Testis (tissue), 3 donors: ENCODE data around the gene NOP9. TPM values are rescaled to one million over a fixed set of nuclear protein-coding genes. Genes with fewer than 3 reads are reported as not detected.

Experiments
- DNase-seq: peaks from one replicate; pipeline ENCODE4 v3.0.0-alpha.2; 2019
- H3K27ac ChIP-seq, 2 donors: fragments of 200-600 bp; sonication (generic); one replicate each; pipeline ENCODE4 v1.5.1; 2019
- H3K27me3 ChIP-seq: fragments of 200-600 bp; sonication (generic); one replicate; pipeline ENCODE4 v1.5.1; 2019
- H3K36me3 ChIP-seq: fragments of 200-600 bp; sonication (generic); one replicate; pipeline ENCODE4 v1.5.1; 2017; ENCODE audit warnings: low read depth; ENCODE audit errors: missing control alignments
- H3K4me1 ChIP-seq: fragments of 200-600 bp; sonication (generic); one replicate; pipeline ENCODE4 v1.5.1; 2019
- H3K4me3 ChIP-seq, 2 donors: fragments of 200-600 bp; sonication (generic); one replicate each; pipeline ENCODE4 v1.5.1; 2017 to 2019
- H3K9me3 ChIP-seq: fragments of 200-600 bp; sonication (generic); one replicate; pipeline ENCODE4 v1.5.1; 2017
- POLR2A ChIP-seq: fragments of 450-650 bp; IDR thresholded peaks from one replicate; pipeline ENCODE4 v1.6.1; 2017; ENCODE audit warnings: antibody characterized with exemption, mild to moderate bottlenecking, moderate library complexity
- WGBS, 2 donors: methylation state at CpG; one replicate each; pipeline ENCODE4 v1.1.5; 2018; 5-methylcytosine and 5-hydroxymethylcytosine counted together
- intact Hi-C: fragments of 100-400 bp; cut with DNase I; formaldehyde crosslinking; loops from one replicate; pipeline ENCODE4 v1.15.1; 2023; ENCODE audit warnings: low total_unique reads
- polyA plus RNA-seq: library from polyadenylated mRNA; stranded (reverse); fragments of 350-450 nt; fragmentation: Illumina TruSeq; extraction: RNeasy Lipid Tissue Mini Kit (QIAGEN cat#74804); gene quantifications from one replicate; pipeline ENCODE4 v1.2.3, GENCODE V29; 2014; ENCODE audit warnings: low read depth, low replicate concordance; ENCODE audit not compliant: insufficient read depth
- total RNA-seq, 2 donors: library from RNA; depleted of rRNA; stranded (reverse); fragments of >200 nt; gene quantifications; one replicate each; pipeline ENCODE4 v1.2.3, GENCODE V29; 2016
- TF ChIP-seq, protein P1 (sequence below), 3 experiments: fragments of 450-650 bp in 2 of 3; fragments of 200-600 bp in 1 of 3; sonication (generic) in 1 of 3; IDR thresholded peaks; one replicate each; pipeline ENCODE4 v1.5.1; 2016 to 2019; ENCODE audit warnings: antibody characterized with exemption in 3 of 3, mild to moderate bottlenecking in 2 of 3, moderate library complexity in 1 of 3

Gene NOP9
- total and polyA plus RNA-seq, 3 donors from 2014 or later = 20.1 to 27.6 (median 25.0) TPM

DNA sequence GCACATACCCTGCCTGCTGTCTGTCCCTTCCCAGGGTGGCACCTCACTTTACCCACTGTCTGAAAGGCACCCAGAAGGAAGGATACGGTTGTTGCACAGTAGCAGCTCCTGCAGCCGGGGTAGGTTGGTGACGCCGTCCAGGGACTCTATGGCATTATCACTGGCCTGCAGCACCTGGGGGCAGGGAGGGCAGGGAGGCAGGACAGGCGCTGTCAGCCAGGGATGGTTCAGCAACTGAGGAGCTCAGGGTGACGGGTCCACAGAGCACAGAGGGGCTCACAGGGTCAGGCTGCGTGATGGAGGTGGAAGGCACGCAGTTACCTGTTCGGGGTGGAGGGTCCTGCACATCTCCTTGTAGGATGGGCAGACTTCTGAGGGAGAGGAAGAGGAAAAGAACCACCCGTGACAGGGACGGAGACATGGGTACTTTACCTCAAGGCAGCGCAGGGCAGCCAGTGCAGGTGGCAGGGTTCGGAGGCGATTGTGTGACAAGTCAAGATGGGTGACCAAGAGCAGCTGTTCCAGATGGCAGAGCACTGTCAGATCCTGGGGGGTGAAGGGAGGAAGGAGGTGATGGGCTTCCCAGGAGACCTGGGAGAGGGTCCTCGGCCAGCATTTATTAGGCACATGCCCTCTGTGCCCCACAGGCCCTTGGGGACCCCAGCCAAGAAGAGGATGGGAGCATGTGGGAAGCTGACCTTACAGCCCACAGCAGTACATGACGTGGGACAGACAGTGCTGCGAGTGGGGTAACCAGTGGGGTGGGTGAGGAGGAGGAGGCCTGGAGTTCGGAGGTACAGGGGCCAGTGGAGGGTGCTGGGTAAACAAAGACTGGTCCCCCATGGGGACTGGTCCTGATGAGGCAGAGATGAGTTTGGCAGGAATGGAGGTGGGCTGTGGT, 33.1 kb upstream of the NOP9 start:
- H3K27ac ChIP-seq = no peak overlapping the region
- no peak for TF ChIP-seq POLR2A
- TF ChIP-seq, protein P1, sequence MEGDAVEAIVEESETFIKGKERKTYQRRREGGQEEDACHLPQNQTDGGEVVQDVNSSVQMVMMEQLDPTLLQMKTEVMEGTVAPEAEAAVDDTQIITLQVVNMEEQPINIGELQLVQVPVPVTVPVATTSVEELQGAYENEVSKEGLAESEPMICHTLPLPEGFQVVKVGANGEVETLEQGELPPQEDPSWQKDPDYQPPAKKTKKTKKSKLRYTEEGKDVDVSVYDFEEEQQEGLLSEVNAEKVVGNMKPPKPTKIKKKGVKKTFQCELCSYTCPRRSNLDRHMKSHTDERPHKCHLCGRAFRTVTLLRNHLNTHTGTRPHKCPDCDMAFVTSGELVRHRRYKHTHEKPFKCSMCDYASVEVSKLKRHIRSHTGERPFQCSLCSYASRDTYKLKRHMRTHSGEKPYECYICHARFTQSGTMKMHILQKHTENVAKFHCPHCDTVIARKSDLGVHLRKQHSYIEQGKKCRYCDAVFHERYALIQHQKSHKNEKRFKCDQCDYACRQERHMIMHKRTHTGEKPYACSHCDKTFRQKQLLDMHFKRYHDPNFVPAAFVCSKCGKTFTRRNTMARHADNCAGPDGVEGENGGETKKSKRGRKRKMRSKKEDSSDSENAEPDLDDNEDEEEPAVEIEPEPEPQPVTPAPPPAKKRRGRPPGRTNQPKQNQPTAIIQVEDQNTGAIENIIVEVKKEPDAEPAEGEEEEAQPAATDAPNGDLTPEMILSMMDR (IDR thresholded peaks at IDR 0.05) = no peak
- 92% methylated on average over 18 of the region's 18 CpGs for WGBS, 2 donors
- H3K4me1 ChIP-seq = peaks cover 4% of the 10 kb centered on the region
- H3K4me3 ChIP-seq = no peak overlapping the region
- H3K27me3 ChIP-seq = no peaks in the 10 kb centered on the region
- no peak for DNase-seq
- H3K36me3 ChIP-seq = no peaks in the 10 kb centered on the region
- H3K9me3 ChIP-seq = no peaks in the 10 kb centered on the region
- intact Hi-C loops = no loop called here

DNA sequence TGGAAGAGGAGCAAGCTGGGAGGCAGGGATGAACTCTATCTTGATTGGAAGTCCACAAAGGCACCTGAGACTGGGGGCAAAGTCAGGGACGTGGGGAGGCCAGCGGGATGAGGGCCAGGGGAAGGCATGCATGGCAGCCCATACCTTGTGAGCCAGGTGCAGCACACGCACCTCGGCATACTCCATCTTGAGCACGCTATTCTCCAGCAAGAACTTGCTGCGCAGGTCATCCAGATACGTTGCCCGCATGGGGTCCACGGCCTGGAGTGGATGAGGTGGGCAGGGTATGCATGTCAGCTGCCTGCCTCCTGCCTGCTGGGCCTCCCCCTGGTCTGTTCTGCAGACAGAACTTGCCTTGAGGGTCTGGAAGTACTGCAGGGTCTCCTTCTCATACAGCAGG, 32.1 kb upstream of the NOP9 start:
- no peak overlapping the region for H3K27ac ChIP-seq
- intact Hi-C loops = no loop called here
- H3K4me1 ChIP-seq = peaks cover 7% of the 10 kb centered on the region
- no peaks in the 10 kb centered on the region for H3K36me3 ChIP-seq
- no peaks in the 10 kb centered on the region for H3K9me3 ChIP-seq
- WGBS, 2 donors = 72 to 94% methylated on average over 3 to 9 of the region's 9 CpGs
- H3K27me3 ChIP-seq = no peaks in the 10 kb centered on the region
- DNase-seq = no peak
- H3K4me3 ChIP-seq = no peak overlapping the region
- TF ChIP-seq POLR2A = no peak
- TF ChIP-seq, protein P1 (IDR thresholded peaks at IDR 0.05) = no peak

DNA sequence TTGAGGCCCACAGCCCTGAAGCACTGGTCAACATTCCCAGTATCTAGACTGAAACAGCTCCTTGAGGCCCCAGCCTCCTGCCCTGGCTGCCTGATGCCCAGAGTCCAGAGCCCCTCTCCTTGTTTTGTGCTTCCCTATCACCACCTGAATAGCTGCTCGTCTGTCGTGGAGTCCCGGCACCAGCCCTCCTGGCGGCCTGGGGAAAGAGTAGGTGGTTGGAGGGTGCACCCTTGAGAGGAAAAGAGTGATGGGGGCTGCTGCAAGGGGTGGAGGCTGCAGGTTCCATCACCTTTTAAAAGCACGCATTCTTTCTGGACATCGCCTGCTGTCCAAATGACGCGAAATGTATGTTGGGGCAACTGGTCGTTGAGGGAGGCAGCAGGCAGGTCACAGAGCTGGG, 31.4 kb upstream of the NOP9 start:
- Histone ChIP-seq H3K4me1 (peaks cover 7% of the 10 kb centered on the region), H3K27ac (no peak overlapping the region), H3K27me3 (no peaks in the 10 kb centered on the region), H3K4me3 (no peak overlapping the region), H3K9me3 (no peaks in the 10 kb centered on the region), H3K36me3 (no peaks in the 10 kb centered on the region)
- TF ChIP-seq, protein P1 (IDR thresholded peaks at IDR 0.05) = no peak
- TF ChIP-seq POLR2A = no peak
- DNase-seq = no peak
- WGBS, 2 donors = 89 to 91% methylated on average over 9 of the region's 9 CpGs
- intact Hi-C loops = no loop called here

DNA sequence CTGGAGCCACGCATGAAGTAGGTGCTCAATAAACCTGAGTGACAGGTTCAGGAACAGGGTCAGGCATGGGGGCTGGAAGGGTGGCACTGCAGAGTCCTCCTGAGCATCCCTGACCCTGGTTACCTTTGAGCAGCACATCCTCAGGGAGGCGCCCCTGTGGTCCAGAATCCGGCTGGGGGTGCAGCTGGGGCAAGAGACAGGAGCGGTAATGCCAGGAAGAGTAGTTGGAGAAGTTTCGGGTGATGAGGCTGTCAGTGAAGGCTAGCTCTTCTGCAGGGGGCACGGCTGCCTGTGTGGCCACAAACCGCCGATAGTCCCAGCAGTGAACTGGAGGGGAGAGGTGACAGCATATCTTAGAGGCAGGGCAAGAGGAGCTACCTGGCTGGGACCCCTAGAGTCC, 30.3 kb upstream of the NOP9 start:
- Histone ChIP-seq H3K4me3 (no peak overlapping the region), H3K27me3 (no peaks in the 10 kb centered on the region), H3K36me3 (no peaks in the 10 kb centered on the region), H3K4me1 (peaks cover 7% of the 10 kb centered on the region), H3K27ac (no peak overlapping the region), H3K9me3 (no peaks in the 10 kb centered on the region)
- no peak for TF ChIP-seq POLR2A
- TF ChIP-seq, protein P1 (IDR thresholded peaks at IDR 0.05) = no peak
- intact Hi-C loops = no loop called here
- WGBS, 2 donors = 90 to 99% methylated on average over 5 to 8 of the region's 8 CpGs
- DNase-seq = no peak
